HepG2 (cell line): ENCODE data around the gene IL17RB. TPM values are rescaled to one million over a fixed set of nuclear protein-coding genes. Genes with fewer than 3 reads are reported as not detected.

ENCODE experiments used
- ATF1 ChIP-seq: IDR thresholded peaks from 2 replicates; pipeline ENCODE4 v1.6.1; 2016; ENCODE audit warnings: mild to moderate bottlenecking, control low read depth
- ATF7 ChIP-seq, 2 experiments: fragments of 450-650 bp in 1 of 2; sonication (generic) in 1 of 2; formaldehyde crosslinking in 1 of 2; IDR thresholded peaks; 2 replicates each; pipeline versions ENCODE4 v1.4.0 to v1.6.1; 2016 to 2020; ENCODE audit warnings: antibody characterized with exemption in 1 of 2, mild to moderate bottlenecking in 1 of 2, missing genetic modification reagents in 1 of 2
- BATF2 ChIP-seq: sonication (generic); formaldehyde crosslinking; IDR thresholded peaks from 2 replicates; pipeline ENCODE4 v1.8.0; 2022; ENCODE audit warnings: mild to moderate bottlenecking, missing genetic modification reagents, moderate library complexity
- CSRNP2 ChIP-seq: sonication (generic); formaldehyde crosslinking; conservative IDR thresholded peaks from 2 replicates; pipeline ENCODE4 v1.8.0; 2022; ENCODE audit warnings: low read depth, missing genetic modification reagents
- PAWR ChIP-seq: sonication (generic); formaldehyde crosslinking; IDR thresholded peaks from 2 replicates; pipeline ENCODE4 v1.4.0; 2020; ENCODE audit warnings: missing genetic modification reagents, mild to moderate bottlenecking, borderline replicate concordance
- POLR2AphosphoS5 ChIP-seq: IDR thresholded peaks from 2 replicates; pipeline ENCODE4 v1.6.1; 2012; ENCODE audit warnings: low read depth, low read length
- REST ChIP-seq, 2 experiments: IDR thresholded peaks; 2 replicates each; pipeline ENCODE4 v1.6.1; 2011 to 2012; ENCODE audit warnings: low read length in 2 of 2, borderline replicate concordance in 1 of 2, low read depth in 1 of 2, mild to moderate bottlenecking in 1 of 2, moderate library complexity in 1 of 2
- SKIL ChIP-seq: sonication (generic); formaldehyde crosslinking; IDR thresholded peaks from 2 replicates; pipeline ENCODE4 v1.8.0; 2022; ENCODE audit warnings: missing genetic modification reagents, mild to moderate bottlenecking, moderate library complexity, borderline replicate concordance
- TFAP4 ChIP-seq: sonication (generic); IDR thresholded peaks from 2 replicates; pipeline ENCODE4 v1.6.1; 2016; ENCODE audit warnings: low read depth, borderline replicate concordance
- ZBTB34 ChIP-seq: sonication (generic); formaldehyde crosslinking; IDR thresholded peaks from 2 replicates; pipeline ENCODE4 v1.8.0; 2022; ENCODE audit warnings: mild to moderate bottlenecking, missing genetic modification reagents
- ZFP62 ChIP-seq: sonication (generic); formaldehyde crosslinking; IDR thresholded peaks from 2 replicates; pipeline ENCODE4 v1.4.0; 2020; ENCODE audit warnings: missing genetic modification reagents
- ZMYM2 ChIP-seq: sonication (generic); formaldehyde crosslinking; IDR thresholded peaks from 2 replicates; pipeline ENCODE4 v1.8.0; 2022; ENCODE audit warnings: mild to moderate bottlenecking, missing genetic modification reagents
- ZNF180 ChIP-seq: sonication (generic); formaldehyde crosslinking; IDR thresholded peaks from 2 replicates; pipeline ENCODE4 v1.4.0; 2020; ENCODE audit warnings: low read depth, missing genetic modification reagents, borderline replicate concordance
- ZNF337 ChIP-seq: sonication (generic); formaldehyde crosslinking; IDR thresholded peaks from 2 replicates; pipeline ENCODE4 v1.5.1; 2020; ENCODE audit warnings: missing genetic modification reagents, low read depth, mild to moderate bottlenecking, borderline replicate concordance
- ZNF354B ChIP-seq: sonication (generic); formaldehyde crosslinking; IDR thresholded peaks from 2 replicates; pipeline ENCODE4 v1.8.0; 2022; ENCODE audit warnings: mild to moderate bottlenecking, missing genetic modification reagents
- ZNF557 ChIP-seq: sonication (generic); formaldehyde crosslinking; IDR thresholded peaks from 2 replicates; pipeline ENCODE4 v1.4.0; 2020; ENCODE audit warnings: missing genetic modification reagents
- ZNF781 ChIP-seq: sonication (generic); formaldehyde crosslinking; IDR thresholded peaks from 2 replicates; pipeline ENCODE4 v1.5.1; 2020; ENCODE audit warnings: borderline replicate concordance, mild to moderate bottlenecking, missing genetic modification reagents; ENCODE audit errors: not compliant biosample characterization
- polyA plus RNA-seq, 8 experiments: library from polyadenylated mRNA; depleted of rRNA in 3 of 8; stranded (reverse) in 7 of 8; unstranded in 1 of 8; fragments of >200 nt; fragmentation: Illumina TruSeq in 4 of 8; extraction: Trizol in 4 of 8; gene quantifications; 2 replicates each; pipeline versions ENCODE4 v1.2.1 to v1.2.3, GENCODE V29; 2011 to 2016; ENCODE audit warnings: low read depth in 4 of 8, missing spikeins in 1 of 8, mixed read lengths in 1 of 8; ENCODE audit not compliant: insufficient read depth in 1 of 8
- total RNA-seq, 5 experiments: library from RNA; depleted of rRNA; stranded (reverse); fragments of >200 nt; fragmentation: Illumina TruSeq; extraction: Trizol; gene quantifications; 2 replicates each; pipeline ENCODE4 v1.2.3, GENCODE V29; 2016; ENCODE audit warnings: low read depth in 1 of 5

Gene IL17RB
- total and polyA plus RNA-seq, 2 of the 13 experiments (the other 11 are each of a cell fraction or from before 2014, with no cell fraction given) = 130 to 190 TPM

- TF ChIP-seq TFAP4 = peak; percentile 79
- peak; percentile 37; the same call in 1 of the 2 replicates for TF ChIP-seq ATF7 (IDR thresholded peaks at IDR 0.05)
- TF ChIP-seq ATF7 (CRISPR knock-in tag; IDR thresholded peaks at IDR 0.05) = no peak; the same call in 1 of the 2 replicates
- no peak for TF ChIP-seq ATF1 (CRISPR knock-in tag)
- no peak for TF ChIP-seq CSRNP2 (CRISPR knock-in tag)
- no peak for TF ChIP-seq ZNF337
- peak; percentile 5; the same call in 1 of the 2 replicates for TF ChIP-seq SKIL (CRISPR knock-in tag)
- 0 out of 2 replicates have a peak, but pooled peaks have one; percentile 29 for TF ChIP-seq ZNF180
- peak; percentile 79; the same call in 1 of the 2 replicates for TF ChIP-seq ZNF557 (CRISPR knock-in tag)
- TF ChIP-seq ZNF354B (CRISPR knock-in tag) = no peak
- no peak for TF ChIP-seq PAWR (CRISPR knock-in tag)
- TF ChIP-seq BATF2 = no peak
- peak in 1 of 2 experiments; percentile 71; a peak in 1 of 4 replicates for TF ChIP-seq REST (IDR thresholded peaks at IDR 0.05; ENCODE audit: borderline replicate concordance in 1 of 2, low read depth in 1 of 2, low read length in 2 of 2)
- peak; percentile 78 for TF ChIP-seq ZBTB34 (CRISPR knock-in tag)
- peak; percentile 66 for TF ChIP-seq POLR2AphosphoS5
- TF ChIP-seq ZMYM2 (CRISPR knock-in tag) = peak; percentile 94
- no peak for TF ChIP-seq ZFP62
- no peak for TF ChIP-seq ZNF781 (CRISPR knock-in tag)
Observed at GRCh38 chr3:53842436-53843194, 3.8 kb upstream of the IL17RB start (continued).
